PFSK-1 (cell line): ENCODE measurements around the gene SERPINH1.

Experiments
- FOXP2 ChIP-seq: optimal IDR thresholded peaks from 2 replicates; pipeline ENCODE3; 2011; ENCODE audit warnings: borderline replicate concordance, control low read depth, inconsistent platforms; ENCODE audit not compliant: insufficient read depth; ENCODE audit errors: extremely low read length, extremely low read depth
- POLR2AphosphoS5 ChIP-seq: IDR thresholded peaks from 2 replicates; pipeline ENCODE4 v1.6.1; 2012; ENCODE audit warnings: low read depth, mild to moderate bottlenecking, control low read depth, low read length, moderate library complexity
- REST ChIP-seq, 2 experiments: IDR thresholded peaks; 2 replicates each; pipeline versions ENCODE4 v1.6.1 to v1.8.0; 2011 to 2012; ENCODE audit warnings: low read depth in 2 of 2, low read length in 2 of 2, control low read depth in 1 of 2, inconsistent platforms in 1 of 2, mild to moderate bottlenecking in 1 of 2, moderate library complexity in 1 of 2; ENCODE audit not compliant: insufficient read depth in 1 of 2
- SIN3A ChIP-seq: IDR thresholded peaks from 2 replicates; pipeline ENCODE4 v1.6.1; 2012; ENCODE audit warnings: mild to moderate bottlenecking, low read length, moderate library complexity, borderline replicate concordance; ENCODE audit not compliant: insufficient read depth
- TAF1 ChIP-seq: IDR thresholded peaks from 2 replicates; pipeline ENCODE4 v1.6.1; 2012; ENCODE audit warnings: low read length, control low read depth, borderline replicate concordance; ENCODE audit not compliant: insufficient read depth

The SERPINH1 gene

GRCh38 chr11:75582506-75582894 lies 20.4 kb downstream of the SERPINH1 start:
- TF ChIP-seq FOXP2 (no peak), POLR2AphosphoS5 (no peak), SIN3A (no peak), TAF1 (no peak), REST (IDR thresholded peaks at IDR 0.05; ENCODE audit: insufficient read depth in 1 of 2, low read depth in 2 of 2, low read length in 2 of 2) (no peak)

DNA sequence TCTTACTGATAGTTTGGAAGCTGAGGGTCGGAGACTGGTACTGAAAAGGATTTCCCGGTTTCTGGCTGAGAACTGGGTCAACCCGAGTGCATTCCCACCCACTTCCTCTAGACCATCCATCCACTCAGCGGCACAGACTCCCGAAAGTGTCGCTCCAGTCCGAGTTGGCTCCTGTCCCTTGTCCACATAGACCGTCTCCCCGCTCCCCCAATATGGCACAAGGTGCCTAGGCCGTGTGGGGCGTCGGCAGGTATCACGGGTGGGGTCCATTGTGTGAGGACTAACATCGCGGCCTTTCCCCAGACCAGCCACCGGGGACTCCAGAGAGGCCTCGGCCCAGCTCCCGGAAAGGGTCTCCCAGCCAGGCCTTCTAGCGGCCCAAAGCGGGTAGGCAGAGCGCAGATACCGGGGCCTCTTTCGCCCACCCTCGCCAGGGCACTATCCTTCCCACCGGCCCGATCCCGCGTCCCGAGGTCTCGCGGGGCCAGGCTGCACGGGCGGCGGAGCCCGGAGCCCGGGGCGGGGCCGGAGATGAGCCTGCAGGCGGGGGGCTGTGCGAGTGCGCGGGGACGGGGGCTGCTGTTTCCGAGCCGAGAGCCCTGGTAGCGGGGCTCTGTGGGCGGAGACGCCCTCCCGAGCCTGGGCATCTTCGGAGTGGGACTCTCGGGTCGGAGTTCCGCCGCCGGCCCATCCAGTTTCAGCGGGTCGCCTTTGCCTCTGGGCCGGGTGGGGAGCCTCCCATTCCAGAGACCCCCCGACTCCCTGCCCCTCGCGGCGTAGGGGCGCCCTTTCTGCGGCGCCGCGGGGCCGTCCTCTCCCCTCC lies 21.1 kb downstream of the SERPINH1 start:
- TF ChIP-seq TAF1 (no peak), POLR2AphosphoS5 (peak; percentile 66), REST (IDR thresholded peaks at IDR 0.05; ENCODE audit: insufficient read depth in 1 of 2, low read depth in 2 of 2, low read length in 2 of 2) (0 out of 4 replicates have a peak, but pooled peaks of 1 of the 2 experiments have one; percentile 6)

DNA sequence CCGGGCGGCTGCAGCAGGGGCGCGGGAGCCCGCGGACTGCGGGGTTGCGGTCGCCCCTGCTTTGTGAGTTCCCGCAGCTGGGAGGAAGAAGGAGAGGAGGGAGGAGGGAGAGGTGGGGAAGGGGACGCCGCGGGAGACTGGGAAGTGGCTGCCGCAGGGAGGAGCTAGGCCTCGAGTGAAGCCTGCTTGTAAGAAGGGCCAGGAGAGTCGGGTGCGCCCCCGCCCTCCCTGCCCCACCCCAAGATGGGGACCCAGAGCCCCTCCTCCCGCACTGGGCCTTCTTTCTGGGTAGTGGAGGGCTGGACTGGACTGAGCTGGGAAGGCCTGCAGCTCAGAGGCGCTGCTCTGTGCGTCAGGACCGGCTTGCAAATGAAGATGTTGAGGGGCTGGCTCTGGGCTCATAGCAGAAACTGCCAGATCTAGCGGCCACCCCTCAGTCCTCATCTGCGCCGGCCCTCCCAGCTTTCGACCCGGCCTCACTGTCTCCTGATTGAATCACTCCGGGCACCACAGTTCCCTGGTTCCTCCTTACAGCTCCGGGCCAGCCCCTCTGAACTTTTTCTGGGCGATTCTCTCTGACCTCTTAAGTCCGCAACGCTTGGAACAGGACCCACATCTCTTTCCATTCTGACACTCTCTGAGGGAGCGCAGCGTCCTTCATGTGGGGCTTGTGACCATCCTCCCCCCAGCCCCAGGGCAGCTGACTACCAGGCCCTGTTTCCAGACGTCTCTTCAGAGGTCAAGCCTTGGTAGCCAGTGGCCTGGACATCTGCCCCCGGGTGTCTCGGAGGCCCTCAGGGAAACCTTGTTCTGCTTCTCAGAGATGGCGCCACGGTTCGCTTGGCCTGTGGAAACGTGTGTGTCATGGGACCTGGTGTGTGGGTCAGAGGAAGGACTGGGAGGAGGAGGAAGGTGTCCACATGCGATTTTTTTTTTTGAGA lies 21.9 kb downstream of the SERPINH1 start:
- TF ChIP-seq FOXP2 (no peak), TAF1 (no peak), POLR2AphosphoS5 (no peak), SIN3A (no peak), REST (IDR thresholded peaks at IDR 0.05; ENCODE audit: insufficient read depth in 1 of 2, low read depth in 2 of 2, low read length in 2 of 2) (no peak)

- TF ChIP-seq POLR2AphosphoS5, result no peak
Measured at GRCh38 chr11:75585293-75585670, 23.2 kb downstream of the SERPINH1 start.

DNA sequence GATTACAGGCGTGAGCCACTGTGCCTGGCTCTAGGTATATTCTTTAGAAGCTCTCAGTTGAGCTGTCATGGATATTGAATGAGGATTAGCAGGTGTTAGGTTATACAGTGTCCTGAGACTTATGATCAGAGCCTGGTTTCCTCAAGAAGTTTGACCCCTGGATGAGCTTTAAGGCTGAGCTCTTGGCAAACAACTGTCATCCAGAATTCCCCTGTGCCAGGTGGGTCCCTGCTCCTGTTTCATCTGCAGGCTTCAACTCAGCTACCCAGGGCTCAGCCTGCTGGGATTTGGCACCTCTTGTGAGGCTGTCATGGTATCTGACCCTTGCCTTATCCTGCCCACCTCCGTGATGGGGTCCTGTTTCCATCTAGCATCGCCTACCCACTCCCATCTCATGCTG lies 24.3 kb downstream of the SERPINH1 start:
- no peak for TF ChIP-seq TAF1
- no peak for TF ChIP-seq FOXP2
- TF ChIP-seq POLR2AphosphoS5, result no peak

GRCh38 chr11:75588051-75588481 lies 26.0 kb downstream of the SERPINH1 start:
- TF ChIP-seq FOXP2, result no peak
- no peak for TF ChIP-seq TAF1
- TF ChIP-seq REST (IDR thresholded peaks at IDR 0.05; ENCODE audit: insufficient read depth in 1 of 2, low read depth in 2 of 2, low read length in 2 of 2), result no peak
